NCI-H128 (cell line): ENCODE measurements around the gene RBM10.

Experiments
- DNase-seq: peaks from one replicate; lab custom pipeline; 2025; ENCODE audit not compliant: unreplicated experiment; lab: John Stamatoyannopoulos, UW

RBM10 gene

DNA sequence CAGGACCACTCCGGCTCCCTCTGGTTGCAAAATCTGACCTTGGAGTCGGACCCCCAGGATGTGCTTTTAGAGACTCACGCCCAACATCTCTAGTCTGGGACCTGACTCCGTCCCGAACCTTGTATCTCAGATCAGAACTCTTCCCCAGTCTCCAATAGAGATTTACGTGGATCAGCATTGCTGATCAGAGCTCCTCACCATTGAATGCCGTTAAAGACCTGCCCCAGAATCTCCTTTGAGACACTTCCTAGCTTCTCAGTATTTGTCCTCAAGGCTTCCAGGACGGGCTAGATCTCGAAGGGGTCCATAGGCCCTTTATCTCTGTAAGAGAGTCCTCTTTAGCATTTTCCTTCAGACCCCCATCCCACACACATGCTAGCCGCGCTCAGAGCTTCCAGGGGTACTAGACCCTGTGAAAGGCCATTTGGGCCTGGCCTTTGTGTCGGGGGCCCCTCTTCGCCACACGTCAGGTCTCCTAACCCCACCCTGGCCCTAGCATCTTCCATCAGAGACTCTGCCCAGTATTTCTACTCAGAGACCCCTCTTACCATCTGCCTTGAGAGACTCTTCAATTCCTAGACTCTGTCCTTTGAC lies 49.3 kb downstream of the RBM10 start:
- DNase-seq, result no peak

DNA sequence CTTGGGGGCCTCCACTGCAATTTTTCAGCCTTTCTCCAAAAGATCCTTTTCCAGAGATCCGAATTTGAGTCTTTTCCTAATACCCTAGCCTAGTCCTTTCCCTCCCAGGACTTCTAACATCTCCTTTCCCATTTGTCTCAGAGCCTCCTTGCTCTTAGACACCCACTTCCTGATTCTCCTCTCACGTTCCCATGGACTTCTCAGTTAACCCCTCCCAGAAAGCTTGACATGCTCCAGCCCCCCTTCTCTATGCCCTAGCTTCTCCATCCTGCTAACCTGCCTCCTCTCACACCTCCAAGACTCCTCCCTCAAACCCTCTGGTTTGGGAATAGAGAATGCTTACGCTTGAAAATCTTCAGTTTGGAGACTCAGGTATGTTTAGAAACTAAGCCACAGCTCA lies 51.1 kb downstream of the RBM10 start:
- DNase-seq, result no peak

DNA sequence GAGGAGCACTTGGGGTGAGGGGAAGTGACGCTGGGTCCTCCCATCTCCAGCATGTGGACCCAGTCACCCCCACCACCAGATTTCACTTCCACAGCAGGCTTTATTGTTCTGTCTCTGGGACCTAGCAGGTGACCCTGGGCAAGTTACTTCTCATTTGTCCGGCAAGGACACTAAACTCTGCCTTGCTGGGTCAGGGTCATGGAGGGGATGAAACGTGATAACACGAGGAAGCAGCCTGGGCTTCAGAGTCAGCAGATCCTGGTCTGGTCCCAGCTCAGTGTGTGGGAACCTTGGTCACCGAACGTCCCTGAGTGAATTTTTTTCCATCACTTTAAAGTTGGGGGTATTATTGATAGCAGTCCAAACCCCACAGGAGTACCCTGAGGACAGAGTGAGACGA lies 52.5 kb downstream of the RBM10 start:
- DNase-seq, result no peak

GRCh38 chrX:47198026-47198686 lies 53.1 kb downstream of the RBM10 start:
- no peak for DNase-seq

GRCh38 chrX:47198687-47199080 lies 53.7 kb downstream of the RBM10 start:
- DNase-seq, result no peak

DNA sequence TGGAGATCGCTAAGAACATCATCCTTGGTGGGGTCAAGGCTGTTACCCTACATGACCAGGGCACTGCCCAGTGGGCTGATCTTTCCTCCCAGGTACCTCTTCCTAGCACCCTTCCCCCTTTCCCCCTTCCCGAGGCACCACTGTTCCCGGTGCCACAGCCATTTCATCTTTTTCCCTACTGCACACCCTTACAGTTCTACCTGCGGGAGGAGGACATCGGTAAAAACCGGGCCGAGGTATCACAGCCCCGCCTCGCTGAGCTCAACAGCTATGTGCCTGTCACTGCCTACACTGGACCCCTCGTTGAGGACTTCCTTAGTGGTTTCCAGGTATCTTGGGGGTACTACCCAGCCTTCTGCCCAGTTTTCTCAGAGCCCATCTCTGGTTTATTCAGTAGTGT lies 54.3 kb downstream of the RBM10 start:
- no peak for DNase-seq

- DNase-seq, result no peak
Observed at GRCh38 chrX:47200385-47201150, 55.5 kb downstream of the RBM10 start.

DNA sequence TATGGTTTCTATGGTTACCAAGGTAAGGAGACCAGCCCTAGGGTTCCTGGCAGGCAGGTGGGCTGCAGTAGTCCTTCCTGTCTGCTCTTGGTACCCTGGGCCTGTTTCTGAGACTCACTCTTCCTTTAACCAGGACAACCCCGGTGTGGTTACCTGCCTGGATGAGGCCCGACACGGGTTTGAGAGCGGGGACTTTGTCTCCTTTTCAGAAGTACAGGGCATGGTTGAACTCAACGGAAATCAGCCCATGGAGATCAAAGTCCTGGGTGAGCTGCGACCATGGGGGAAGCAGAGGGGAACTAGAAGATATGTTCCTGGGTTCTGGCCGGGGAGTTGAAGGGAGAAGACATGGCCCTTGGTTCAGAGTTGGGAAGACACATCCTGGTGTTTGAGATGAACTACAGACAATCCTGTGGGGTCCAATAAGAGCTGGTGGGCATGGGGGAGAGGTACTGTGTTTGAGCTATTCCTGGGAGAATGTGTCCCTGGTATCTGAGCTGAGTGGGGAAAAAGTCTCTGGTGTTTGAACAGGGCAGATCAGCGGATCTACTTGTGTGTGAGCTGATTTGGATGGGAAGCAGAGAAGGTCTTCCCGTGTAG lies 56.4 kb downstream of the RBM10 start:
- no peak for DNase-seq

- no peak for DNase-seq
Observed at GRCh38 chrX:47202316-47202715, 57.3 kb downstream of the RBM10 start.

GRCh38 chrX:47202877-47203276 lies 57.9 kb downstream of the RBM10 start:
- no peak for DNase-seq

DNA sequence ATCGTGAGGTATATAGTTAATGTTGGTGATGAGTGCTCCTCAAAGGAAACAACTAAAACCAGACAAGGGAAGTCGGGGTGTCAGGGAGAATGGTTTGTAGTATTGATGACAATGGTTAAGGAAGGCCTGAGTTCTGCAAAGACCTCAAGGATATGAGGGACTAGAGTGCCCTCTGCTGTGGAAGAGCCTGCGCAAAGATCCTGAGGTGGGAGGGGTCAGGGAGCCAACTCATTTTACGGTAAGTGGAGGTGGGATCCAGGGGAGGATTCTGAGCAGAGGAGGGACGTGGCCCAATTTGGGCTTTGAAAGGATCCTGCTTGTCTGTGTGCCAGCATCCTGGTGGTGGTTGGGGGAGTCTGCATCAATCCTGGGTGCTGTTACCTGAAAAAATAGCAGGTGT lies 59.9 kb downstream of the RBM10 start:
- DNase-seq, result no peak

DNA sequence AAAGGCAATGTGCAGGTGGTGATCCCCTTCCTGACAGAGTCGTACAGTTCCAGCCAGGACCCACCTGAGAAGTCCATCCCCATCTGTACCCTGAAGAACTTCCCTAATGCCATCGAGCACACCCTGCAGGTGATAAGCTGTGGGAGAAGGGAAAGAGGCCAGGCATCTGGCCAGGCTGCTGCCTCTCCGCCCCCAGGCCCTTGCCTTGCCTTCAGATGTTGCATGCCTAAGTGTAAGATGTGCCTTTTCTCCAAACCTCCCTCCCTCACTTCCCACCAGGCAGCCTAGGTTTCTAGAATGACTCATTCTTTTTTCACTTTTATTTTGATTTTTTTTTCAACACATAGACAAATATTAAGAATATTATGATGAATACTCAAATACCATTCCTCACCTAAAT lies 61.3 kb downstream of the RBM10 start:
- no peak for DNase-seq

DNA sequence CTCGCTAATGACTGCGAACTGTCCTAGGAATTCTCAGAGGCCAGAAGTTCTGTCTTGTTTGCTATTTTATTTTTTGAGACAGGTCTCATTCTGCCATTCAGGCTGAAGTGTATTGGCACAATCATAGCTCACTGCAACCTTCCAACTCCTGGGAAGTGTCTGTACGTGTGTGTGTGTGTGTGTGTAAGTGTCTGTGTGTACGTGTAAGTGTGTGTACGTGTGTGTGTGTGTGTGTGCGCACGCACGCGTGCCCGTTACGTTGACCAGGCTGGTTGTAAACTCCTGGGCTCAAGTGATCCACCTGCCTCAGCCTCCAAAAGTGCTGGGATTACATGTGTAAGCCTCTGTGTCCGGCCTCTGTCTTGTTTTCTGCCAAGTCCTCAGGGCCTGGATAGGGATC lies 63.1 kb downstream of the RBM10 start:
- no peak for DNase-seq

DNA sequence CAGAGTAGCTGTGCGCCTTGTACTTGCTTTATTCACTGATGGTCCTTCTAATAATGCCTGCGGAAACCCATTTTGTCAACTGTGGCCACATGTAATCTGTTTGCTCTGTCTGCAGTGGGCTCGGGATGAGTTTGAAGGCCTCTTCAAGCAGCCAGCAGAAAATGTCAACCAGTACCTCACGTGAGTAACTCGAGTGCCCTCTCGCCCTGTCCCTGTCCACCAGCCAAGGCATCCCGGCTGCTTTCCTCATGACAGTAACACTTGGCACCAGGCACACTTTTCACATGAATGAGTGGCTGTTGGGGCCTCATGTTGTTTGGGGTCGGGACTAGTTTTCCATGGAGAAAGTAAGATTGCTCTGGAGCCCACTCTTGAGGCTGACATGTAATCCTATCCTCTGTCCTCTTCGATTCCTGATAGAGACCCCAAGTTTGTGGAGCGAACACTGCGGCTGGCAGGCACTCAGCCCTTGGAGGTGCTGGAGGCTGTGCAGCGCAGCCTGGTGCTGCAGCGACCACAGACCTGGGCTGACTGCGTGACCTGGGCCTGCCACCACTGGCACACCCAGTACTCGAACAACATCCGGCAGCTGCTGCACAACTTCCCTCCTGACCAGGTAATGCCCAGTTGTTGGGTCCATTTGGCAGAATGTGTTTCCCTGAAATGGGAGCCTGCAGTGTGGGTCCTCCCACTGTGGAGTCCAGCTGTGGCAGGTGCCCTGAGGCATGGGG lies 64.7 kb downstream of the RBM10 start:
- DNase-seq, result no peak

- no peak for DNase-seq
Observed at GRCh38 chrX:47210661-47211425, 65.8 kb downstream of the RBM10 start.

GRCh38 chrX:47212381-47213293 lies 67.6 kb downstream of the RBM10 start:
- no peak for DNase-seq

DNA sequence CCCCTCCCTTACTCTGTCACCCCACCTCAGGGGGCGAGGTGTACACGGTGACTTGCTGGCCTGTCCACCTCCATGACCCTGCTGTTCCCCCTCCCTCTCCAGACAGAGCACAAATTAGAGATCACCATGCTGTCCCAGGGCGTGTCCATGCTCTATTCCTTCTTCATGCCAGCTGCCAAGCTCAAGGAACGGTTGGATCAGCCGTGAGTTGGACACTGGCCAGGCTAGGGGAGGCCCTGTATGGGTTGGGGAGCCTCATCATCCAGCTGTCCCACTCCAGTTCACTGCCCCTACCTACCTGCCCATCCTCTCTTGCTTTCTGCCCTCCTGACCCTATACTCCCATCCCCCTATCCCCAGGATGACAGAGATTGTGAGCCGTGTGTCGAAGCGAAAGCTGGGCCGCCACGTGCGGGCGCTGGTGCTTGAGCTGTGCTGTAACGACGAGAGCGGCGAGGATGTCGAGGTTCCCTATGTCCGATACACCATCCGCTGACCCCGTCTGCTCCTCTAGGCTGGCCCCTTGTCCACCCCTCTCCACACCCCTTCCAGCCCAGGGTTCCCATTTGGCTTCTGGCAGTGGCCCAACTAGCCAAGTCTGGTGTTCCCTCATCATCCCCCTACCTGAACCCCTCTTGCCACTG lies 69.5 kb downstream of the RBM10 start:
- DNase-seq, result no peak

GRCh38 chrX:47215291-47215900 lies 70.4 kb downstream of the RBM10 start:
- no peak for DNase-seq
